HepG2 (cell line): ENCODE results near the gene MEPCE. TPM values are rescaled to one million over a fixed set of nuclear protein-coding genes. Genes with fewer than 3 reads are reported as not detected.

ENCODE experiments used
- GZF1 ChIP-seq: sonication (generic); formaldehyde crosslinking; IDR thresholded peaks from 2 replicates; pipeline ENCODE4 v1.5.1; 2020; ENCODE audit warnings: mild to moderate bottlenecking, missing genetic modification reagents
- HMGXB4 ChIP-seq, 2 experiments: sonication (generic) in 1 of 2; formaldehyde crosslinking in 1 of 2; IDR thresholded peaks; 2 replicates each; pipeline versions ENCODE4 v1.4.0 to v1.6.1; 2018 to 2020; ENCODE audit warnings: missing genetic modification reagents in 2 of 2, borderline replicate concordance in 1 of 2, low read depth in 1 of 2, mild to moderate bottlenecking in 1 of 2, missing biosample characterization in 1 of 2
- MED8 ChIP-seq: sonication (generic); formaldehyde crosslinking; IDR thresholded peaks from 2 replicates; pipeline ENCODE4 v1.8.1; 2023; ENCODE audit warnings: mild to moderate bottlenecking, missing genetic modification reagents; ENCODE audit not compliant: insufficient replicate concordance
- NFYB ChIP-seq: sonication (generic); formaldehyde crosslinking; IDR thresholded peaks from 2 replicates; pipeline ENCODE4 v1.4.0; 2020; ENCODE audit warnings: missing genetic modification reagents
- PRDM15 ChIP-seq: sonication (generic); formaldehyde crosslinking; IDR thresholded peaks from 2 replicates; pipeline ENCODE4 v1.4.0; 2020; ENCODE audit warnings: missing genetic modification reagents
- RORA ChIP-seq: sonication (generic); formaldehyde crosslinking; IDR thresholded peaks from 2 replicates; pipeline ENCODE4 v1.5.0; 2020; ENCODE audit warnings: mild to moderate bottlenecking, missing genetic modification reagents, moderate library complexity
- SNRNP70 ChIP-seq: fragments of 200-400 bp; formaldehyde crosslinking; IDR thresholded peaks from 2 replicates; pipeline ENCODE4 v1.6.1; 2017; ENCODE audit warnings: mild to moderate bottlenecking, low read depth, low read length, moderate library complexity
- U2AF2 ChIP-seq: fragments of 200-400 bp; formaldehyde crosslinking; IDR thresholded peaks from 2 replicates; pipeline ENCODE4 v1.6.1; 2017; ENCODE audit warnings: low read depth, mild to moderate bottlenecking, low read length
- ZBTB49 ChIP-seq: sonication (generic); formaldehyde crosslinking; IDR thresholded peaks from 2 replicates; pipeline ENCODE4 v1.4.0; 2020; ENCODE audit warnings: missing genetic modification reagents, borderline replicate concordance
- ZFP41 ChIP-seq: sonication (generic); formaldehyde crosslinking; IDR thresholded peaks from 2 replicates; pipeline ENCODE4 v1.4.0; 2020; ENCODE audit warnings: mild to moderate bottlenecking, missing genetic modification reagents, borderline replicate concordance
- ZNF17 ChIP-seq: sonication (generic); formaldehyde crosslinking; IDR thresholded peaks from 2 replicates; pipeline ENCODE4 v1.5.0; 2020; ENCODE audit warnings: mild to moderate bottlenecking, missing genetic modification reagents
- ZNF18 ChIP-seq: sonication (generic); formaldehyde crosslinking; IDR thresholded peaks from 2 replicates; pipeline ENCODE4 v1.8.0; 2022; ENCODE audit warnings: mild to moderate bottlenecking, missing genetic modification reagents; ENCODE audit not compliant: insufficient replicate concordance
- ZNF451 ChIP-seq: sonication (generic); formaldehyde crosslinking; IDR thresholded peaks from 2 replicates; pipeline ENCODE4 v1.5.0; 2020; ENCODE audit warnings: mild to moderate bottlenecking, missing genetic modification reagents
- ZNF678 ChIP-seq: sonication (generic); formaldehyde crosslinking; IDR thresholded peaks from 2 replicates; pipeline ENCODE4 v1.4.0; 2020; ENCODE audit warnings: mild to moderate bottlenecking, missing genetic modification reagents
- ZNF710 ChIP-seq: sonication (generic); formaldehyde crosslinking; IDR thresholded peaks from 2 replicates; pipeline ENCODE4 v1.5.0; 2020; ENCODE audit warnings: mild to moderate bottlenecking, missing genetic modification reagents, borderline replicate concordance
- polyA plus RNA-seq, 8 experiments: library from polyadenylated mRNA; depleted of rRNA in 3 of 8; stranded (reverse) in 7 of 8; unstranded in 1 of 8; fragments of >200 nt; fragmentation: Illumina TruSeq in 4 of 8; extraction: Trizol in 4 of 8; gene quantifications; 2 replicates each; pipeline versions ENCODE4 v1.2.1 to v1.2.3, GENCODE V29; 2011 to 2016; ENCODE audit warnings: low read depth in 4 of 8, missing spikeins in 1 of 8, mixed read lengths in 1 of 8; ENCODE audit not compliant: insufficient read depth in 1 of 8
- total RNA-seq, 5 experiments: library from RNA; depleted of rRNA; stranded (reverse); fragments of >200 nt; fragmentation: Illumina TruSeq; extraction: Trizol; gene quantifications; 2 replicates each; pipeline ENCODE4 v1.2.3, GENCODE V29; 2016; ENCODE audit warnings: low read depth in 1 of 5

The MEPCE gene
- total and polyA plus RNA-seq, 2 of the 13 experiments (the other 11 are each of a cell fraction or from before 2014, with no cell fraction given): 12.3 to 26.0 TPM

GRCh38 chr7:100428199-100428966 is 1.2 kb upstream of the MEPCE start, which contains the start of gene ZCWPW1 (continued):
- TF ChIP-seq MED8 (CRISPR knock-in tag) (peak; percentile 15), HMGXB4 (CRISPR knock-in tag; IDR thresholded peaks at IDR 0.05; ENCODE audit: borderline replicate concordance in 1 of 2, low read depth in 1 of 2) (peak in 1 of 2 experiments; percentile 51; a peak in 3 of 4 replicates), GZF1 (CRISPR knock-in tag) (no peak; the same call in 1 of the 2 replicates), RORA (CRISPR knock-in tag) (no peak), ZNF18 (no peak), ZNF17 (CRISPR knock-in tag) (no peak), SNRNP70 (no peak), U2AF2 (0 out of 2 replicates have a peak, but pooled peaks have one; percentile 8), ZNF710 (peak; percentile 25; the same call in 1 of the 2 replicates), NFYB (CRISPR knock-in tag) (peak; percentile 78), PRDM15 (CRISPR knock-in tag) (peak; percentile 66), ZFP41 (CRISPR knock-in tag) (peak; percentile 34; the same call in 1 of the 2 replicates), ZNF451 (CRISPR knock-in tag) (peak; percentile 20; the same call in 1 of the 2 replicates), ZNF678 (CRISPR knock-in tag) (no peak; the same call in 1 of the 2 replicates), ZBTB49 (CRISPR knock-in tag) (no peak)
